GM23338 (cell line): ENCODE data around the gene AXIN1. TPM values are rescaled to one million over a fixed set of nuclear protein-coding genes. Genes with fewer than 3 reads are reported as not detected.

Experiments used
- ATAC-seq: fragments of 200-7000 bp; cut with Tn5 transposase; 3 replicates; pipeline ENCODE4 v1.9.1; 2020
- DNase-seq: peaks from one replicate; pipeline ENCODE4 v3.0.0-alpha.2; 2015; ENCODE audit warnings: low spot score
- H2AFZ ChIP-seq: fragments of 200-600 bp; sonication (generic); 2 replicates; pipeline ENCODE4 v1.8.0; 2016; ENCODE audit warnings: antibody characterized with exemption, mild to moderate bottlenecking, moderate library complexity
- H3F3A ChIP-seq: fragments of 200-600 bp; sonication (generic); replicated peaks from 2 replicates; pipeline ENCODE4 v1.8.0; 2017; ENCODE audit warnings: antibody characterized with exemption, mixed run types, low read depth
- H3K27ac ChIP-seq: fragments of 200-600 bp; sonication (generic); 2 replicates; pipeline ENCODE4 v1.6.1; 2016; ENCODE audit warnings: low read depth
- H3K27me3 ChIP-seq: fragments of 200-600 bp; sonication (generic); 2 replicates; pipeline ENCODE4 v1.8.0; 2016; ENCODE audit warnings: mild to moderate bottlenecking, mixed run types, moderate library complexity; ENCODE audit not compliant: insufficient read depth
- H3K36me3 ChIP-seq: fragments of 200-600 bp; sonication (generic); 2 replicates; pipeline ENCODE4 v1.8.0; 2016; ENCODE audit warnings: mild to moderate bottlenecking; ENCODE audit not compliant: insufficient read depth
- H3K4me1 ChIP-seq: fragments of 200-600 bp; sonication (generic); 2 replicates; pipeline ENCODE4 v1.8.0; 2016; ENCODE audit warnings: mild to moderate bottlenecking, moderate library complexity; ENCODE audit not compliant: insufficient read depth
- H3K4me2 ChIP-seq: fragments of 200-600 bp; sonication (generic); 2 replicates; pipeline ENCODE4 v1.7.1; 2017; ENCODE audit warnings: mixed run types
- H3K4me3 ChIP-seq: fragments of 200-600 bp; sonication (generic); 2 replicates; pipeline ENCODE4 v1.6.1; 2016; ENCODE audit warnings: mixed run types
- H3K79me2 ChIP-seq: fragments of 200-600 bp; sonication (generic); replicated peaks from 2 replicates; pipeline ENCODE4 v1.8.0; 2017; ENCODE audit warnings: mild to moderate bottlenecking; ENCODE audit not compliant: insufficient read depth
- H3K9me2 ChIP-seq: fragments of 200-600 bp; sonication (generic); 2 replicates; pipeline ENCODE4 v1.8.0; 2017; ENCODE audit not compliant: insufficient read depth
- H4K20me1 ChIP-seq: fragments of 200-600 bp; sonication (generic); replicated peaks from 2 replicates; pipeline ENCODE4 v1.8.0; 2017; ENCODE audit warnings: mild to moderate bottlenecking; ENCODE audit not compliant: insufficient read depth
- H3K27ac Mint-ChIP-seq: 2 replicates; pipeline ENCODE4 v1.8.0; 2020; ENCODE audit warnings: inconsistent platforms, mild to moderate bottlenecking, moderate library complexity, mixed read lengths
- H3K27me3 Mint-ChIP-seq: 3 replicates; pipeline ENCODE4 v1.8.0; 2022; ENCODE audit warnings: low read depth, mild to moderate bottlenecking, moderate library complexity, mixed read lengths, inconsistent platforms; ENCODE audit not compliant: insufficient read depth, poor library complexity
- H3K36me3 Mint-ChIP-seq: 3 replicates; pipeline ENCODE4 v1.8.0; 2021; ENCODE audit warnings: low read depth, mild to moderate bottlenecking, inconsistent platforms, moderate library complexity, mixed read lengths
- H3K4me1 Mint-ChIP-seq: 3 replicates; pipeline ENCODE4 v1.8.0; 2020; ENCODE audit warnings: mild to moderate bottlenecking, inconsistent platforms, mixed read lengths
- H3K4me3 Mint-ChIP-seq: 3 replicates; pipeline ENCODE4 v1.8.0; 2021; ENCODE audit warnings: moderate library complexity, mild to moderate bottlenecking, inconsistent platforms, mixed read lengths
- H3K9me3 Mint-ChIP-seq: 3 replicates; pipeline ENCODE4 v1.8.0; 2020; ENCODE audit warnings: moderate library complexity, mild to moderate bottlenecking, inconsistent platforms, mixed read lengths
- EZH2 ChIP-seq: fragments of 200-600 bp; sonication (generic); IDR thresholded peaks from one replicate; pipeline ENCODE4 v1.8.0; 2017; ENCODE audit warnings: antibody characterized with exemption, mild to moderate bottlenecking, low read depth; ENCODE audit not compliant: unreplicated experiment
- JUNB ChIP-seq: IDR thresholded peaks from one replicate; pipeline ENCODE4 v1.6.1; 2016; ENCODE audit warnings: antibody characterized with exemption; ENCODE audit not compliant: unreplicated experiment
- NANOG ChIP-seq: IDR thresholded peaks from 2 replicates; pipeline ENCODE4 v1.6.1; 2016; ENCODE audit warnings: antibody characterized with exemption, borderline replicate concordance
- POLR2AphosphoS5 ChIP-seq: IDR thresholded peaks from 2 replicates; pipeline ENCODE4 v1.6.1; 2016; ENCODE audit warnings: antibody characterized with exemption, low read depth
- STAT1 ChIP-seq: IDR thresholded peaks from one replicate; pipeline ENCODE4 v1.6.1; 2016; ENCODE audit warnings: antibody characterized with exemption; ENCODE audit not compliant: unreplicated experiment
- ZNF114 ChIP-seq: fragments of 250-450 bp; sonication (Bioruptor Pico); IDR thresholded peaks from 2 replicates; pipeline ENCODE4 v1.5.0; 2020; ENCODE audit warnings: mild to moderate bottlenecking, moderate library complexity
- ZNF331 ChIP-seq: fragments of 250-450 bp; sonication (Bioruptor Pico); IDR thresholded peaks from 2 replicates; pipeline ENCODE4 v1.5.0; 2020; ENCODE audit warnings: low read depth, mild to moderate bottlenecking, moderate library complexity
- ZNF462 ChIP-seq: fragments of 250-450 bp; sonication (Bioruptor Pico); IDR thresholded peaks from 2 replicates; pipeline ENCODE4 v1.5.0; 2020; ENCODE audit warnings: mild to moderate bottlenecking, moderate library complexity
- polyA plus RNA-seq: library from polyadenylated mRNA; unstranded; fragments of >200 nt; fragmentation: Nextera tagmentation; extraction: Ambion mirVana; gene quantifications from 2 replicates; pipeline ENCODE4 v1.2.1, GENCODE V29; 2016
- total RNA-seq: library from RNA; depleted of rRNA; stranded (reverse); fragments of >200 nt; shearing (Covaris generic); gene quantifications from 2 replicates; pipeline ENCODE4 v1.2.3, GENCODE V29; 2014
- TF ChIP-seq, protein P1 (sequence below), 2 experiments: fragments of 200-600 bp in 1 of 2; sonication (generic) in 1 of 2; conservative IDR thresholded peaks; 2 replicates each; pipeline versions ENCODE4 v1.5.1 to v1.6.1; 2016 to 2017; ENCODE audit warnings: antibody characterized with exemption in 2 of 2, low read depth in 2 of 2, mild to moderate bottlenecking in 2 of 2, moderate library complexity in 1 of 2
- TF ChIP-seq, protein P2 (sequence below): IDR thresholded peaks from one replicate; pipeline ENCODE4 v1.6.1; 2018; ENCODE audit warnings: antibody characterized with exemption; ENCODE audit not compliant: unreplicated experiment

Gene AXIN1
- total and polyA plus RNA-seq, 2 experiments from 2014 or later: 14.3 to 54.5 TPM

DNA sequence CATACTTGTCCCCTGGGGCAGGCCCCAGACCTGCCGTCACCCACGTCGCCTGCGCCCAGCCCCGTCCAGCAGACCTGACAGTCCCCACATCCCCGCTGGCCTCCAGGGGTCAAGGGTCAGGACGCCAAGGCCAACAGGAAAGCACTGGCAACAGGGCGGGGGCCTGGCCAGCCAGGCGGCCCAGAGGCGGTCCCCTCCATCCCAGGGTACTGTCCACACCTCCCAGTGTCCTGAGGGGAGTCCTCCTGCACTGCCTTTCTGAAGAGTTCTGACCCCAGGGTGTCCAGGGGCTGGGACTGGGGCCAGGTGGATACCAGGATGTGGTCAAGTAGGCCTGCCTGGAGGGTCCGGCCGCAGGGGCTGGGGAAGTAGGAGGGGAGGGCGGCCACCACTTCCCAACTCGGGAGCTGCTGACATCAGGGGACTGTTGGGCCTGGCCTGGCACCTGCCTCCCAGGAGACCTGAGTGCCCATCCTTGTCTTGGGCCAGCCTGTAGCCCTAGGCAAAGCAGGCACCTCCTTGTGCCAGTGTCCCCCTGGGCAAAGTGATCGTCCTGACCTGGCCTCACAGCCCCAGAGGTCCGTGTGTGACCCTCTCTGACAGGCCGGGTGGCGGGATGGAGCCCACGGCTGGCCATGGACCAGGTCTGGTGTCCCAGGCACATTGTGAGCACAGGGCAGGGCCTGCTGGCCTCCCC lies 6.7 kb upstream of the AXIN1 start:
- Mint-ChIP-seq H3K4me3 (no peak overlapping the region), H3K36me3 (no peaks in the 10 kb centered on the region), H3K9me3 (no peaks in the 10 kb centered on the region), H3K27ac (no peak overlapping the region), H3K4me1 (no peaks in the 10 kb centered on the region), H3K27me3 (peaks cover 13% of the 10 kb centered on the region)
- Histone ChIP-seq H3K4me3 (no peak overlapping the region), H3K79me2 (no peaks in the 10 kb centered on the region), H3K36me3 (no peaks in the 10 kb centered on the region), H3K9me2 (no peaks in the 10 kb centered on the region), H3K27ac (no peak overlapping the region), H3K4me2 (no peak overlapping the region), H3K27me3 (no peaks in the 10 kb centered on the region), H3K4me1 (no peaks in the 10 kb centered on the region), H3F3A (0 out of 2 replicates have a peak, but pooled peaks cover 5% of the 10 kb centered on the region), H4K20me1 (no peaks in the 10 kb centered on the region), H2AFZ (no peak overlapping the region)
- ATAC-seq: no peak
- no peak for DNase-seq
- TF ChIP-seq STAT1 (no peak), JUNB (no peak)

GRCh38 chr16:356741-357140 lies 4.2 kb upstream of the AXIN1 start:
- H4K20me1 ChIP-seq: no peaks in the 10 kb centered on the region

More at GRCh38 chr16:356741-357140, 4.2 kb upstream of the AXIN1 start:
- Mint-ChIP-seq H3K36me3 (no peaks in the 10 kb centered on the region), H3K4me3 (no peak overlapping the region; the same call in 2 of the 3 replicates), H3K27ac (no peak overlapping the region), H3K9me3 (no peaks in the 10 kb centered on the region), H3K27me3 (peaks cover 4% of the 10 kb centered on the region), H3K4me1 (no peaks in the 10 kb centered on the region)
- Histone ChIP-seq H3K27ac (no peak overlapping the region), H3K27me3 (no peaks in the 10 kb centered on the region), H3K4me3 (no peak overlapping the region), H2AFZ (no peak overlapping the region), H3K79me2 (peaks cover 2% of the 10 kb centered on the region), H3K9me2 (no peaks in the 10 kb centered on the region), H3K4me2 (no peak overlapping the region), H3F3A (0 out of 2 replicates have a peak, but pooled peaks cover 3% of the 10 kb centered on the region), H3K4me1 (no peaks in the 10 kb centered on the region), H3K36me3 (no peaks in the 10 kb centered on the region)
- ATAC-seq (no peak), DNase-seq (no peak)
- TF ChIP-seq ZNF114 (CRISPR knock-in tag) (no peak), ZNF462 (CRISPR knock-in tag) (no peak), STAT1 (no peak), ZNF331 (no peak), EZH2 (no peak), NANOG (no peak), POLR2AphosphoS5 (no peak)
- TF ChIP-seq, protein P1, sequence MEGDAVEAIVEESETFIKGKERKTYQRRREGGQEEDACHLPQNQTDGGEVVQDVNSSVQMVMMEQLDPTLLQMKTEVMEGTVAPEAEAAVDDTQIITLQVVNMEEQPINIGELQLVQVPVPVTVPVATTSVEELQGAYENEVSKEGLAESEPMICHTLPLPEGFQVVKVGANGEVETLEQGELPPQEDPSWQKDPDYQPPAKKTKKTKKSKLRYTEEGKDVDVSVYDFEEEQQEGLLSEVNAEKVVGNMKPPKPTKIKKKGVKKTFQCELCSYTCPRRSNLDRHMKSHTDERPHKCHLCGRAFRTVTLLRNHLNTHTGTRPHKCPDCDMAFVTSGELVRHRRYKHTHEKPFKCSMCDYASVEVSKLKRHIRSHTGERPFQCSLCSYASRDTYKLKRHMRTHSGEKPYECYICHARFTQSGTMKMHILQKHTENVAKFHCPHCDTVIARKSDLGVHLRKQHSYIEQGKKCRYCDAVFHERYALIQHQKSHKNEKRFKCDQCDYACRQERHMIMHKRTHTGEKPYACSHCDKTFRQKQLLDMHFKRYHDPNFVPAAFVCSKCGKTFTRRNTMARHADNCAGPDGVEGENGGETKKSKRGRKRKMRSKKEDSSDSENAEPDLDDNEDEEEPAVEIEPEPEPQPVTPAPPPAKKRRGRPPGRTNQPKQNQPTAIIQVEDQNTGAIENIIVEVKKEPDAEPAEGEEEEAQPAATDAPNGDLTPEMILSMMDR (conservative IDR thresholded peaks at IDR 0.05; ENCODE audit: low read depth in 2 of 2): no peak
- TF ChIP-seq, protein P2, sequence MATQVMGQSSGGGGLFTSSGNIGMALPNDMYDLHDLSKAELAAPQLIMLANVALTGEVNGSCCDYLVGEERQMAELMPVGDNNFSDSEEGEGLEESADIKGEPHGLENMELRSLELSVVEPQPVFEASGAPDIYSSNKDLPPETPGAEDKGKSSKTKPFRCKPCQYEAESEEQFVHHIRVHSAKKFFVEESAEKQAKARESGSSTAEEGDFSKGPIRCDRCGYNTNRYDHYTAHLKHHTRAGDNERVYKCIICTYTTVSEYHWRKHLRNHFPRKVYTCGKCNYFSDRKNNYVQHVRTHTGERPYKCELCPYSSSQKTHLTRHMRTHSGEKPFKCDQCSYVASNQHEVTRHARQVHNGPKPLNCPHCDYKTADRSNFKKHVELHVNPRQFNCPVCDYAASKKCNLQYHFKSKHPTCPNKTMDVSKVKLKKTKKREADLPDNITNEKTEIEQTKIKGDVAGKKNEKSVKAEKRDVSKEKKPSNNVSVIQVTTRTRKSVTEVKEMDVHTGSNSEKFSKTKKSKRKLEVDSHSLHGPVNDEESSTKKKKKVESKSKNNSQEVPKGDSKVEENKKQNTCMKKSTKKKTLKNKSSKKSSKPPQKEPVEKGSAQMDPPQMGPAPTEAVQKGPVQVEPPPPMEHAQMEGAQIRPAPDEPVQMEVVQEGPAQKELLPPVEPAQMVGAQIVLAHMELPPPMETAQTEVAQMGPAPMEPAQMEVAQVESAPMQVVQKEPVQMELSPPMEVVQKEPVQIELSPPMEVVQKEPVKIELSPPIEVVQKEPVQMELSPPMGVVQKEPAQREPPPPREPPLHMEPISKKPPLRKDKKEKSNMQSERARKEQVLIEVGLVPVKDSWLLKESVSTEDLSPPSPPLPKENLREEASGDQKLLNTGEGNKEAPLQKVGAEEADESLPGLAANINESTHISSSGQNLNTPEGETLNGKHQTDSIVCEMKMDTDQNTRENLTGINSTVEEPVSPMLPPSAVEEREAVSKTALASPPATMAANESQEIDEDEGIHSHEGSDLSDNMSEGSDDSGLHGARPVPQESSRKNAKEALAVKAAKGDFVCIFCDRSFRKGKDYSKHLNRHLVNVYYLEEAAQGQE: no peak
